GM18511 (cell line): Measurements from ENCODE around the gene UBQLN1.

ENCODE experiments used
- ATAC-seq: cut with Tn5 transposase; IDR thresholded peaks from one replicate; pipeline ENCODE4 v1.9.1; 2021; ENCODE audit warnings: mild to moderate bottlenecking, moderate library complexity; ENCODE audit not compliant: unreplicated experiment

Gene UBQLN1

DNA sequence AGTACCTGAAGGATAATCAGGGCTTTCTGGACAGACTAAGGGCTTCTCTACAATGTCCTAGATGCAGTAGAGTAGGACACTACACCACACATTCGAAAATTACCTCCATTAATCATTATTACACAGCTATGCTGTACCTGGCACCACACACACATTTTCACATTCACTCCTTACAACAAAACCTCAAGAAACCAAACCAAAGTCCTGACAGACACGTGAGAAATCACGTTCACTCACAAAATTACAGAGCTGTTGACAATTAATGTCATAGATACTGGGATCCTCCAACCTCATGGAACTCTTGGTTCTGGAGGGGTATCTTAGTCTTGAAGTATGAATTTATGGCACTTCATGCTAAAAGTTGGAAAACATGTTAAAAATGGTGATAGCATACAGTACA lies 16.3 kb downstream of the UBQLN1 start:
- no peak for ATAC-seq

DNA sequence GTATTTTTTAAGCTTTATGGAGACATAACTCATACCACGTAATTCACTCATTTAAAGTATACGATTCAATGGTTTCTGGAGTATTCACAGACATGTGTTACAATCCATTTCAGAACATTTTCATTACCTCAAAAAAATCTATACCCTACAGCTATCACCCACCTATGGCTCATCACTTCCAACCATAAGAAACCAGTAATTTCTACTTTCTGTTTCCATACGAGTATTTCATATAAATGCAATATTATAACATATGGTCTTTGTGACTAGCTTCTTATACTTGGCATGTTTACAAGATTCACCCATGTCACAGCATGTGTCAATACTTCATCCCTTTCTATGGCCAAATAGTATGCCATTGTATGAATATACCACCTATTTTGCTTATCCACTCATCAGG lies 18.8 kb downstream of the UBQLN1 start:
- no peak for ATAC-seq

DNA sequence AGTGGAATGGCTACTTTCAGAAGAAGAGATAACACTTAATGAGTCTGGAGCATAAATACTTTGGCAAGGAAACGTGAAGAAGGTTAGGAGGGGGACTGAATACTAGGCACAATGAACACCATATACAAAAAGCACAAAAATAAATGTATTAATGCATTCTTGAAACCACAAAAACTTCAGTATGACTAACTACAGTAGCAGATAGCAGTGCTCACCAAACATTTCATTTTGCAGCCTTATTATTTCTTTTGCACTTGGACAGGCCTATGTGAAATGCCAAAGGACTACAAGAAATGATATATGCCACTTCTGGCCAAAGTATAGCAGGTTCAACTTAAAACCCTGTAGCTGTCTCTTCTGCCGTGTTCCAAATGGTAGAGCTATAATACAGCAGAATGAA lies 26.3 kb downstream of the UBQLN1 start:
- no peak for ATAC-seq

DNA sequence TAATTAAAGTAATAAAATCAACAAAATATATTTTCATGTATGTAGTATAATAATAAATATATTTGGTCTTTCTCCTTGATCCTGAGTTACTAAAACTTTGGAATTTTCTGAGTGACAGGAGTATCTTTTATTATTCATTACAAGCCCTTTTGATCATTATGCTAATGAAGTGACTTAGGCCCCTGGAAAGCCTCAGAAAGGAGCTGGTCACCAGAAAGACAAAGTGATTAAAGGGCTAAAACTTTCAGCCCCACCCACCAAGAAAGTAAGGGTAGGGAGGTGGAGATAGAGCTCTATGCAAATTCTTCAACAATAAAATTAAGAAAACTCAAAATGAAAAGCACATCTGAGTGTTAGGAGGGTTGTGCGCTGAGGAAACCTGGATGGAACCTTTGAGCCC lies 27.5 kb downstream of the UBQLN1 start:
- ATAC-seq = no peak

DNA sequence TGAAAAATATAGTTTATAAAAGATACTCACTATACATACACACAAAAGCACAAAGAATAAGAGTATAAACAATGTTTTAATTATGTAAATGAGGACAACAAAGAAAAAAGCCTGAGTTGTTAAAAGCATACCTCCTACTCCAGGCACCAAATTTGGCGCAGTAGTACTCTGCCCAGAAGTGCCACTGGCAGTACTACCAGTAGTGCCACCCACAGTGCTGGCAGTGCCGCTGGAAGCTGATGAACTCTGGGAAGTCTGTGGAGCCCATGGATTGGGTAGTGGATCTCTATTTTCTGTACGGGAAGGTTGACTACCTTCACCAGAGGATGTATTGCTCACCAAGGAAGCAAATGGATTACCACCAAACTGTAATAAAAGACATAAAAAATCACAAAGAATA lies 30.2 kb downstream of the UBQLN1 start:
- no peak for ATAC-seq

DNA sequence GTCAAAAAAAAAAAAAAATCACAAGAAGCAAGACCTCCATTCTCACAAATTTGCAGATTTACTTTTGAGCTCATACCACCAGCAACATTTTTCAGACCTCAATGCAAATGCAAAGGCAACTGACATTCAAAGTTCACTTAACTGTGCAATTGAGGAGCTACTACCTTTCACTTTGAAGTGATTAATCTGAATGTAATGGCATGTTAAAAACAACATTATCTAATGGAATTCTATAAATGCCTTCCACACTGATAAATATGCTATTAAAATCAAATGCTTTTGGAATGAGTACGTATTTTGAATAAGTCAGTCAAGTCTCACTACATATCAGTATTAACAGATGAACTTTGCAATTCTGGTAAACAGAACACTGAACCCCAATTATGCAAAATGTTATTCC lies 32.3 kb downstream of the UBQLN1 start:
- ATAC-seq = no peak

DNA sequence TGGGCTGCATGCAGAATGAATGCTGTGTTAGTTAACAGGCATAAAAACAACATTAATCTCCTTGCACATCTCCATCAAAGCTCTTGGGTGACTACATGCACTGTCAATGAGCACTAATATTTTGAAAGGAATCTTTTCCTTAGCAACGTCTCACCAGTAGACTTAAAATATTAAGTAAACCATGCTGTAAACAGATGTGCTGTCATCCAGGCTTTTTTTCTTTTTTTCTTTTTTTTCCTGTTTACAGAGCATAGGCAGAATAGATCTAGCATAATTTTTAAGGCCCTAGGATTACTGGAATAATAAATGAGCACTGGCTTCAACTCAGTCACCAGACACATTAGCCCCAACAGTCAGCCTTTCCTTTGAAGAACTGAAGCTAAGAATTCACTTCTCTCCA lies 36.3 kb downstream of the UBQLN1 start:
- no peak for ATAC-seq

DNA sequence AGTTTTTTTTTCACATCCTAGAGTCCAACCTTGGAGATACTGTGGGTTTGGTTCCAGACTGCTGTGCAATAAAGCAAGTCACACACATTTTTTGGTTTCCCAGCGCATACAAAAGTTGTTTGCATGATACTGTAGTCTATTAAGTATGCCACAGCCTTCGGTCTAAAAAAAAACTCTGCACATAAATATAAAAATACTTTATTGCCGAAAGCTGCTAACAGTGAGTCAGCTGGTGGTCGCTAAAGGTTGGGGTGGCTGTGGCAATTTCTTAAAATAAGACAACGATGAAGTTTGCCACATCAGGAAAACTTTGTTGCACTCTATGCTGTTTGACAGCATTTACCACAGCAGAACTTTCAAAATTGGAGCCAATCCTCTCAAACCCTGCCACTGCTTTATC lies 37.4 kb downstream of the UBQLN1 start:
- ATAC-seq = no peak

DNA sequence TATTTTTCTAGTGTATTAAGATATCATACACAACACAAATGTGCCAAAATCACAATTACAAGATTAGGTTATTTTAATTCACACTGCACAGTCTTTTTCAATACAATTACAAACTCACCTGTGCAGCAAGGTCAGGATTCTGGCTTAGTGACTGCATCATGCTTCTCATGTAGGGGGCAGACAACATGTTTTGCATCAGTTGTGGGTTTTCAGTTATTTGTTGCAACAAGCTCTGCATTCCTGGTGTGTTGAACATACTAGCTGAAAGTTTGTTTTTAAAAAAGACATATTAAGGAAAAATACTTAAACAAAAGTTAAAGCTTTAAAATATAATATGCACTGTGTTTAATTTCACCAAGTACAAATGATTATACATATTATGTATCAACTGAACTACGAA lies 38.7 kb downstream of the UBQLN1 start:
- no peak for ATAC-seq

DNA sequence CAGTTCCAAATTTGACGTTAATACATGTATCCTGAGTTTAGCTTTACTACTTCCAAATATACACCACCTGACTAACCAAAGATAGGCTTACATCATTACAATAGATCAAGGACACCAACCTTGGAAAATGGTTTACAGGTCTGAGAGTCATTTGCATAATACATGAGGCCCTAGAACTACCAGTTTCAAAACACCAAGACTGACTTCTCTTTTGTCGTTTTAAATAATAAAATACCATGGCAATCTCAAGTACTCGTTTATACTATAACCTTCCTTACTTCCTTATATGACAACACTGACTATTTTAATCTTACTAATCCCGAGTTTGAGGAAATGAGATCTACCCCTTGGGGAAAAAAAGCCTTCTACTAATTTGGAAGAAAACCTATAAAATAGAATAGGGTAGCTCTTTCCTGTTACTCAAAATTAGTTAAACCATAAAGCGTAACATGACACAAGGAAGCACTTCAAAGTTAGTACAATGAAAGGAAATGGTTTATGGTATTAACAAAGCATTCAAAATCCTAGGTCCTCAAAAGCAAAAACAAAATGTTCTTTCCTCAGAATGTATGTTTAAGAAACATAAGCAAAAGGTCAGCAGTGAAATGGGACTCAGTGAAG lies 42.1 kb downstream of the UBQLN1 start:
- ATAC-seq = peak; percentile 89

DNA sequence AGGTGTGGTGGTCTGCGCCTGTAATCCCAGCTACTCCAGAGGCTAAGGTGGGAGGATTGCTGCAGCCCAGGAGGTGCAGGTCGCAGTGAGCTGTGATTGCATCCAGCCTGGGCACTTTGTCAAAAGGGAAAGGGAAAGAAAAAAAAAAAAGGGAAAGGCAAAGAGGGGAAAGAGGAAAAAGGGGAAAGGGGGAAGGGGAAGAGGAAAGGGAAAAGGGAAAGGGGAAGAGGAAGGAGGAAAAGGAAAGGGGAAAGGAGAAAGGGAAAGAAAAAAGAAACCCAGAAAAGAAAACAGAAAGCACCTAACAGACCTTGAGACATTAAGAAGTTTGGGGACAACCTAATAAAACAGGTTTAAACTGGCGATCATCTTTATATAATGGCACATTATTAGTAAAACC lies 44.8 kb downstream of the UBQLN1 start:
- ATAC-seq = no peak

DNA sequence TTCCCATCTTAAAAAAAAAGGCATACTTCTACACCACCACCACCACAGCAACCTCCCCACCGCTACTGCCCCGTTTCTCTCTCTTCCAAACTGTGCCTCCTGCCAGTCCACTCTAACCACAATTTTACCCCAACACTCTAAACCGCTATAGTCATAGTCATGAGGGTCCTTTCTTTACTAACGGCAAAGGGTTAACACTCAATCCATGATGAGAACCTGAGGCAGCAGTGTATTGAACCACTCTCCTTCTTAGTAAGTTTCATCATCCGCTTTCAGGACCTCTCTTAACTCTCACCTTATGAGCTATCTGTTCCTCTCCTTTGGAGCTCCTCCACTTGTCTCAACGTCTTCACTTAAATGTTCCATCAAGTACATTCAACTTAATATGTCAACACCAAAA lies 50.8 kb downstream of the UBQLN1 start:
- ATAC-seq = no peak

DNA sequence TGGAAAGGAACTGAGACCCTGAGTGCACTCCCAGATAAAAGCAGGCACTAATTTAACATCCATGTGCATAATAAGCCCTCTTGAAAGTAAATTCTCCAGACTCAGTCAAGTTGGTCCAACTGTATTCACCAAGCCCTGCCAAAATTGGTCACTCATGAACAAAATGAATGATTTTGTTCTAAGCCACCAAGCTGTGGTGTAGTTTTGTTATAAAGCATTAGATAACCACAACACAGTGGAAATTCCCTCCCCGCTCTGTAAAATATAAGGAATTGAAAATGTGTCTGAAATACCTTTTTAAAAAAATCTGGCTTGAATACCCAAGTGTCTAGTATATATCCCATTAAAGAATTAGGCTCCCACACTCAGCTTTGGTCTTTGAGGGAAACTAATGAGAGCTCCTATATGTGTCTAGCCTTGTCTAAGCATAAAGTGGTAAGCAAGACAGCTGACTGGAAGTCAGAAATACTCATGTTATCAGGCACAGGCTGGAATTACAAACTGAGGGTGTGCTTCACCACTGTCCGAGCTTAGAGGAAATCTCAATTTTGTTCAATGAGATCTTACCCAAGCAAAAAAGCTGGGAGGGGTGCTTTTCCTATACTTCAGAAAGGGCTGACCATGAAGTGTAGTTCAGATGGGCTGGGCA lies 51.6 kb downstream of the UBQLN1 start:
- ATAC-seq = peak; percentile 82

DNA sequence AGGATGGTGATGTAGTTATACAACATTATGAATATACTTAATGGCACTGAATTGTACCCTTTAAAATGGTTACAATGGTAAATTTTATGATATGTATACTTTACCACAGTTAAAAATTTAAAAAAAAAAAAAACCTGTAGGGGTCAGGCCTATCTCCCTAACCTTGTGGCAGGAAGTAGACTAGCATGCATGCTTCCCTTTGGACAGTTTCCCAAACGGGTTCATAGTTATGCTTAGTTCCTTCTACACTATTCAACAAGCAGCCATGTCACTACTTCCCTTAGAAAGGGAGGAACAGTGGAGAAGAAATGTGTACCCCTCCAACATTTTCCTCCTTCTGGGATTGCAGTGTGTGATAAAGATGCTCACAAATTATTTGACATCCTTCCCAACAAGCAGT lies 52.3 kb downstream of the UBQLN1 start:
- ATAC-seq = no peak

DNA sequence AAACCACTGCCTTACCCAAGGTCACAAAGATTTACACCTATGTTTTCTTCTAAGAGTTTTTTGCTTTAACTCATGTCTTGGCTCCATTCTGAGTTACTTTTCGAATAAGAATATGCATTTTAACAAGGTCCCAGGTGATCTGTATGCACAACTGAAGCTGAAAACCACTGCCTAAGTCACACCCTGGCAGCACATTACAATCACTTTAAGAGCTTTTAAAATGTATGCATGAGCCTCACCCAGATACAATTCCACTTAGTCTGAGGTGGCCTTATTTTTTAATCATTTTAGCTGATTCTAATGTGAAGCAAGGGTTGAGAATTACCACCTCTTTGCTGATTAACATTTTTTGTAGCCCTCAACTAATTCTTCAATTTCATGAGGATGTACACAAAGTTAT lies 55.3 kb downstream of the UBQLN1 start:
- ATAC-seq = no peak

DNA sequence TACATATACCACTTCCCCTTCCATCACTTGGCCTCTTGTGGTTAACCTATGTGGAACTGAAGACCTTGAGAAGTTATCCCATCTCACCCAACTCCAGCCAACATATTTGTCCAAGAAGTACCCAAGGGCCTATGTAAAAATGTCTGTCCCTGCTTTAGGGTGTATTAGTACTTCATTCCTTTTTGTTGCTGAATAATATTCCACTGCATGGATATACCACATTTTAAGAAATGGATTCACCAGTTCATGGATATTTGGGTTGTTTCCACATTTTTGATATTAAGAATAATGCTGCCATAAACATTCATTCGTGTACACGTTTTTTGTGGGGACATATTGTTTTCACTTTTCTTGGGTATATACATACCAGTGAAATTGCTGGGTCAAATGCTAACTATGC lies 56.2 kb downstream of the UBQLN1 start:
- ATAC-seq = no peak

DNA sequence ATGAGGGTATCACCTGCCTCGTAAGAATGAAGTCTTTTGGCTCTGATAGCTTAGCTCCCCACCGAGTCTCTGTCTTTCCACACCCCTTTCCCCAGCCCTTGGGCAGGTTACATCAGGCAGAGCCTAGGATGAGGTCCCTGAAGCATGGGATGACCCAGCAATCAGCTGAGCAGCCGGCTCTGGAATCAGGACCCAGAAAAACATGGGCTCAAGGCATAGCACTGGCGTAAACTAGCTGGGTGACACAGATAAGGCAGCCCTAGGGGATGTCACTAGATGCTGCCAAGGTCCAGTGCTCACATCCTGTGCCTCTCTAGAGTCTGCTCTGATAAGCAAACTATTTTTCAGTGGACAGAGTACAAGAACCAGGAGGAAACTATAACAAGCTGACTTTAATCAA lies 58.2 kb downstream of the UBQLN1 start:
- peak; percentile 16 for ATAC-seq

DNA sequence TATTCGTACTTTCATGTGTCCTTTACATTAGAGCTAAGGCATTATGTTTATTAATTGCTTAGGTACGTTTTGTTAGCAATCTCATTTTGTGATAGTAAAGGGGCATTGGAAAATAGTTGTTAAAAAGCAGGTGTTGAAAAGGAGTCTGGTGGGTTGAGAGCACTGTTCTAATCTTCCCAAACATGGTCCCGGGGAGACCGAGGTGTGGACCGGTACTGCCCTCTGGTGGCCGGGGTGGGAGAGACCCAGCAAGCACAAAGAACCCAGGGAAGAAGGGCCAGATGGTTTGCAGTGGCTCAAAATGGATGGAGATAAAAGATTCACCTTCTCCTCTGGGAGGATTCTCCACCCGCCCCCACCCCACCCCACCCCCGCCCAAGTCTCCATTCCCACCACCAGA lies 58.7 kb downstream of the UBQLN1 start:
- peak; percentile 61 for ATAC-seq

DNA sequence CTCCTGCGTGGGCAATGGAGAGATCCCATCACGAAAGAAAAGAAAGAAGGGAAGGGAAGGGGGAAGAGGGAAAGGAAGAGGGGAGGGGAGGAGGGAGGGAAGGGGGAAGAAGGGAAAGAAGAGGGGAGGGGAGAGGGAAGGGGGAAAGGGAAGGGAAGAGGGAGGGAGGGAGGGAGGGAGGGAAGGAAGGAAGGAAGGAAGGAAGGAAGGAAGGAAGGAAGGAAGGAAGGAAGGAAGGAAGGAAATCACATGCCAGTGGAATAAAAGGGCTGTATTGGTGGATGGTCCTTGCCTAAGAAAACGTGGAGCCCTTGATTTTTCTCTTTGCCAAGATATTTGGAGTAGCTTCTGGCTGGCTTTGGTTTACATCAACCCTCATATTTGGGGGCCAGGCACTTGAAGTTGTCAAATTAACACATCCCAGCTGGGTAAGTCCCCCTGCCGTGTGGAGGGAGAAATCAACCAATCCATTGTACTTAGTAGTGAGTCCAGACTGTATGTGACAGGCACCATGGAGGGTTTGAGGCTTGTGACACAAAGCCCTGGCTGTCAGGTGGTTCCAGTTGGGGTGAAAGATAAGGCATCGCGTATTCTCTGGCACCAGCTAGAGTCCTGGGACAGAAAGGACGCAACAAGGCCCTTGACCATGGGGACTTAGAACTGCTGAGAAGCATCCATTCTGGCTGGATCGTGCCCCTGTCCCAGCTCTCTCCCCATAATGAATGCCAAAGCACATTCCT lies 61.1 kb downstream of the UBQLN1 start:
- ATAC-seq = no peak

DNA sequence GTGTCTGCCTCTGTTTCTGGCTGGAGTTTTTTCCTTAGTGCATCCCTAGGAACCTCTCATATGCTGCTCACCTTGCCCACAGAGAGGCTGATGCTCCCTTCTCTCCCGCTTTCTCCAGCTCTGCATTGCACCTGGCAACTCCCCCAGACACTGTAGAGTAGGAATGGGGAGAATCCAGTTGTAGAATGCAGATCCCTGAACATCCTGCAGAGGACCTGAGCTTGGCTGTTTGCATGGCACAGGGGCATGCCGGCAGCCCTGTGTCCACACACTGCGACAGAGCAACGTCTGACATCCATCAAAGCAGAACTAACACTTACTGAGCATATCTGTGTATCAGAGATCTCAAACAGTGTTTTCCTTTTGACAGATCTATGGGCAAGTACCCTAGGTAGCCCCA lies 65.0 kb downstream of the UBQLN1 start:
- ATAC-seq = no peak

DNA sequence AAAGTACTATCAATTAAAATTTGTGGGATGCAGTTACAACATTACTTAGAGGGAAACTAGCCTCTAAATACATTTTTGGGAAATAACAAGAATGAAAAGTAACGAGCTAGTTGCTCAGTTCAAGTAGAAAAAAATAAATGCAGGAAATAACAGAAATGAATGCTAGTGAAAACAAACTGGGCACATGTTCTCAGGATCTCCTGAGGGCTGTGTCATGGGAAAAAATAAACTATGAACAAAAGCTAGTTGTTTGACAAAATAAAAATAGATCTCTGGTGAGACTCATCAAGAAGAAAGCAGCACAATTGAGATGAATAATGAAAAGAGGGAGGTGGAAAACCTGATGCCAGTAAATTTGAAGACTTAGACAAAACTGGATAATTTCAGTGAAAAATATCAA lies 68.5 kb downstream of the UBQLN1 start:
- no peak for ATAC-seq

DNA sequence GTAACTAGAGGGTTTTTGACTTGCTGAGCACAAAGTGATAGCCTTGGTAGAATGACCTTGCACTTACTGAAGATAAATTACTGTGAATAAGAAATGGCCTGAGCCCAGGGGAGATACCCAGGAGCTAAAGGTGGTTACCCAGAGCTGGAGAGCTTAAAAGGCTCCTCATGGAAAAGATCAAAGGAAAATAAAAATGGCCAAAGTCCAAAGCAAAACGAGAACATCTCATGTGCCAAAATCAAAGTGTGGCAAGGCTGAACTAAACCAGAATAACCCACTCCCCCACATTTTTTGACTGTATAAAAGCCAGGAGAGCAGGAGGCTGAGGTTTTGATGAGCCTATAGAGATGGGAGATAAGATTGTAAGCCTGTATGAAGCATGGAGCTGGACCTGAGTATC lies 70.4 kb downstream of the UBQLN1 start:
- no peak for ATAC-seq
